Activated T-helper 1 cell treated with anti-CD3 and anti-CD28 coated beads, Interleukin-12 subunit alpha, Interleukin-12 subunit beta, Interleukin-2, Interleukin-4 antibody, amounts not matched to agents 30 ng/mL and 10 ng/mL and 1 ng/mL, durations not matched to agents 14 hours and 24 hours and 36 hours (primary cell): ENCODE measurements around the gene PFKFB4. TPM values are rescaled to one million over a fixed set of nuclear protein-coding genes. Genes with fewer than 3 reads are reported as not detected.
A peak's percentile ranks its signal among the peaks of the same experiment; 100 is the strongest.

Source experiments
- DNase-seq: peaks from one replicate; pipeline ENCODE4 v3.0.0; 2021; ENCODE audit warnings: low spot score
- H3K27ac Mint-ChIP-seq: one replicate; pipeline ENCODE4 v1.8.0; 2021; ENCODE audit warnings: mild to moderate bottlenecking, mixed read lengths
- H3K27me3 Mint-ChIP-seq: one replicate; pipeline ENCODE4 v1.8.0; 2022; ENCODE audit warnings: mild to moderate bottlenecking, moderate library complexity, mixed read lengths; ENCODE audit not compliant: insufficient read depth
- H3K36me3 Mint-ChIP-seq: one replicate; pipeline ENCODE4 v1.8.0; 2021; ENCODE audit warnings: low read depth, mixed read lengths
- H3K4me1 Mint-ChIP-seq: one replicate; pipeline ENCODE4 v1.8.0; 2021; ENCODE audit warnings: low read depth, mixed read lengths
- H3K4me3 Mint-ChIP-seq: one replicate; pipeline ENCODE4 v1.8.0; 2021; ENCODE audit warnings: mild to moderate bottlenecking, moderate library complexity, mixed read lengths
- H3K9me3 Mint-ChIP-seq: one replicate; pipeline ENCODE4 v1.8.0; 2021; ENCODE audit warnings: mixed read lengths
- intact Hi-C: fragments of 100-400 bp; cut with micrococcal nuclease; formaldehyde crosslinking; loops from one replicate; pipeline ENCODE4 v1.15.1; 2024
- total RNA-seq: library from RNA; stranded (reverse); gene quantifications from 2 replicates; pipeline ENCODE4 v1.2.3, GENCODE V29; 2022

PFKFB4 gene
- total RNA-seq, 1 donor from 2014 or later = 15.5 TPM

DNA sequence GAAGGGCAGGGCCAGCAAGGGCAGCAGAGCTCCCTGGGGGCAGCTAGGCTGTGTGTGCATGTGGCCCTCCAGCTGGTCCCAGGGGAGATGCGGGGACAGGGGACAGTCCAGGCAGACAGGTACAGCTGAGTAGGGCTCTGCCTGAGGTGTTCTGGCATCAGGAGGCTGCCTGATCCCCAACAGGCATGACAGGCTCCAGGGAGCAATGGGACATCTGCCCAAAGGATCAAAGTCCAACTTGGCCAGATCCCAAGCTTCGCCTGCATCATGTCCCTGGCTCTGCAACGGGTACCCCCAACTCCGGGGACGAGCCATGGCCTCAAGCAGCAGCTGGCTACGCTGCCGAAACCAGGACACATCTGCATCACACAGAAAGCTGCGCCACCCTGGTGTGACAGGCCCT, 88.3 kb downstream of the PFKFB4 start:
- Mint-ChIP-seq H3K4me1 (peaks cover 53% of the 10 kb centered on the region), H3K27ac (peak overlapping the region; percentile 98), H3K36me3 (peaks cover 38% of the 10 kb centered on the region), H3K9me3 (no peaks in the 10 kb centered on the region), H3K27me3 (no peaks in the 10 kb centered on the region), H3K4me3 (peak overlapping the region; percentile 93)
- DNase-seq = no peak
- intact Hi-C loops = loop anchor here (5.0 kb wide), 1 partner anchor 1474 kb away; the partner anchor contains the start of gene RBM6

Other genes with a start within 250 kb of the PFKFB4 start
- not detected in 2 replicates for gene SPINK8, start 223.1 kb downstream of the PFKFB4 start, total RNA-seq
- gene FBXW12, start 184.6 kb downstream of the PFKFB4 start, total RNA-seq = not detected in 2 replicates
- gene PLXNB1, start 126.7 kb downstream of the PFKFB4 start, total RNA-seq = 5.7 and 7.0 TPM in 2 replicates
- 26.0 and 26.3 TPM in 2 replicates for gene CCDC51, start 116.7 kb downstream of the PFKFB4 start, total RNA-seq
- 262 and 266 TPM in 2 replicates for gene TMA7, start 116.5 kb downstream of the PFKFB4 start, total RNA-seq
- 16.5 and 20.5 TPM in 2 replicates for gene ATRIP, start 110.1 kb downstream of the PFKFB4 start, total RNA-seq
- gene SHISA5, start 52.6 kb downstream of the PFKFB4 start, total RNA-seq = 90.1 and 92.5 TPM in 2 replicates
- gene UCN2, start 7.0 kb upstream of the PFKFB4 start, total RNA-seq = 0.21 TPM in 1 of 2 replicates, not detected in the other
- gene COL7A1, start 38.5 kb upstream of the PFKFB4 start, total RNA-seq = 0.39 and 0.83 TPM in 2 replicates
- gene UQCRC1, start 52.8 kb upstream of the PFKFB4 start, total RNA-seq = 191 and 193 TPM in 2 replicates
- gene TMEM89, start 65.0 kb upstream of the PFKFB4 start, total RNA-seq = 1.6 TPM in 1 of 2 replicates, not detected in the other
- 46.3 and 52.8 TPM in 2 replicates for gene SLC26A6, start 78.7 kb upstream of the PFKFB4 start, total RNA-seq
- 11.6 and 11.7 TPM in 2 replicates for gene CELSR3, start 106.1 kb upstream of the PFKFB4 start, total RNA-seq
- 40.8 and 45.5 TPM in 2 replicates for gene NCKIPSD, start 129.1 kb upstream of the PFKFB4 start, total RNA-seq
- gene IP6K2, start 160.4 kb upstream of the PFKFB4 start, total RNA-seq = 59.9 and 61.0 TPM in 2 replicates